Thyroid gland (tissue), 4 donors: Measurements from ENCODE around the gene KIF20A.
"Not testable (repeated sequence)": the region's sequence is repeated elsewhere in the genome, so short reads cannot be mapped to it uniquely, and the experiment has no call there.

Source experiments
- CTCF ChIP-seq, 6 experiments: fragments of 200-600 bp in 3 of 6; fragments of 450-650 bp in 3 of 6; sonication (generic) in 3 of 6; IDR thresholded peaks; one replicate each; pipeline ENCODE4 v1.5.1; 2016 to 2019; ENCODE audit warnings: antibody characterized with exemption in 6 of 6, mild to moderate bottlenecking in 2 of 6, inconsistent platforms in 1 of 6, moderate library complexity in 1 of 6
- POLR2A ChIP-seq, 2 donors: fragments of 450-650 bp; IDR thresholded peaks; one replicate each; pipeline ENCODE4 v1.6.1; 2017; ENCODE audit warnings: antibody characterized with exemption in 2 of 2, mild to moderate bottlenecking in 2 of 2, moderate library complexity in 1 of 2

GRCh38 chr5:138193859-138194258 lies 14.9 kb downstream of the KIF20A start:
- TF ChIP-seq POLR2A, CTCF (IDR thresholded peaks at IDR 0.05): not testable (repeated sequence)
